GM19467 (cell line): ENCODE results near the gene GATA3.

Experiments
- ATAC-seq: cut with Tn5 transposase; IDR thresholded peaks from one replicate; pipeline ENCODE4 v1.9.1; 2021; ENCODE audit warnings: mild to moderate bottlenecking, moderate library complexity; ENCODE audit not compliant: unreplicated experiment

Gene GATA3

DNA sequence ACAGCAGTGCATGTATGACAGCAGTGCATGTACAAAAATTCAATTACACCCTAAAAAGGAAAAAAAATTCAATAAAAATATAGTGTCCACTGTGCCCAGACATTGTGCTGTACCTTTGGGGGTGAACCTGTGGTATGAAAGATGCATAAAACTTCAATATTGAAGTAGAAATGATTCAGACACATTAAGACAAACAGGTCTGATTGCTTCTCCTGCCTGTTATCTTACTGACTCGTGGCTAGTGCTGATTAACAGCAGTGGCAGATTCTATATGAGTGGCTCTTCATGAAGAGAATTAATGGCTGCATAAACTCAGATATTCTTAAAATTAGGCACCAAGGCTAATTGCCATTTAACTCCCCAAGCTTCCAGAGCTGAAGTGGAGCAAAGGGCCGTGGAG is 37.9 kb downstream of the GATA3 start:
- no peak for ATAC-seq

DNA sequence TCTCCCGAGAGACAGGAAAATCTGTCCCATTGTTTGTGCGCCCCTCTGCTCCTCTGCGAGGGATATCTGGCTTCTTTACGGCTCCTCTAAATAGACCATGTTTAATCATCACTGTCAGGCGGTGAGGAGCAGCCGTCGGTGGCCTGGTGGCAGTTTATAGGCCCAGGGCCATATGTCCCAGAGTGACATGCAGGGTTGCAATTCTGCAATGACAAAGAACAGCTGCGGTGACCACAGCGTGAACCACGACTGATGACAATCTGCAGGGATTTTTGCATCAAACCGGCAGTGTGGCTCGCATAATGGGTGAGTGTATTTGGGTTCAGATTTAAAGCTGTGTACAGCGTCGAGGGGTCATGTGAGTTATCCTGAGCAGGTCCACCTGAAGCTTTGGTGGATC is 41.5 kb downstream of the GATA3 start:
- ATAC-seq = no peak

DNA sequence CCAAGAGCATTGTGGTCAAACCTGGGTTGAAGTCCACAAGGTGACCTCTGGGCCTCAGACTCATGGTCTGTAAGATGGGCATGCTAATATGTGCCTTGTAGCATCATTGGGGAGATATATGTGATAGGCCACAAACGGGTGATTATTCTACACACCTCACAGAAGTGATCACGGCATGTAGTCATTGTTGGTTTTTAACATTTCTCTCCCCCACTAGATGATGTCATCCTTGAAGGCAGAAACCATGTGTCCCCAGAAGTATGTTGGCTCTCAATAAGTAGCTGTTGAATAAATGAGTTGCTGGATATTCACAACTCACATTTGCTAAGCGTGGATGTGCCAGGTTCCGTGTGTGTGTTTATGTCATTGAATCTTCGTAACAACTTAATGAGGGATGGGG is 42.4 kb downstream of the GATA3 start:
- no peak for ATAC-seq

DNA sequence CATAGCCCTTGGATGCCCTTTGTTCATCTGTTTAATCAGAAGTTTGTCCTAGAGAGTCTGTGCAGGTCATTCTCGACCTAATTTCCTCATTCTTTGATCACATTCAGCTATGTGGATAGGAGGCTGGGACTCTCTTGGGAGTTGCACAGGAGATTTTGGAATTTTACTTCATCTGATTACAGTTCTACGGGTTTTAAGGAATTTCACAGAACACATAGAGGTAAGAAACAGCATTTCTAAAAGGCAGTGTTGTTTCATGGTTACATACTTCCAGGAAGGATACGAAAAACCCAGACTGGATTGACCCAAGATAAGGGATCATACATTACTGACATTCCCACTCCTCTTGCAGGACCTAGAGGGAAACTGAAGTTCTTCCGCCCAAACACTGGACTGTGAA is 45.9 kb downstream of the GATA3 start:
- ATAC-seq = no peak

DNA sequence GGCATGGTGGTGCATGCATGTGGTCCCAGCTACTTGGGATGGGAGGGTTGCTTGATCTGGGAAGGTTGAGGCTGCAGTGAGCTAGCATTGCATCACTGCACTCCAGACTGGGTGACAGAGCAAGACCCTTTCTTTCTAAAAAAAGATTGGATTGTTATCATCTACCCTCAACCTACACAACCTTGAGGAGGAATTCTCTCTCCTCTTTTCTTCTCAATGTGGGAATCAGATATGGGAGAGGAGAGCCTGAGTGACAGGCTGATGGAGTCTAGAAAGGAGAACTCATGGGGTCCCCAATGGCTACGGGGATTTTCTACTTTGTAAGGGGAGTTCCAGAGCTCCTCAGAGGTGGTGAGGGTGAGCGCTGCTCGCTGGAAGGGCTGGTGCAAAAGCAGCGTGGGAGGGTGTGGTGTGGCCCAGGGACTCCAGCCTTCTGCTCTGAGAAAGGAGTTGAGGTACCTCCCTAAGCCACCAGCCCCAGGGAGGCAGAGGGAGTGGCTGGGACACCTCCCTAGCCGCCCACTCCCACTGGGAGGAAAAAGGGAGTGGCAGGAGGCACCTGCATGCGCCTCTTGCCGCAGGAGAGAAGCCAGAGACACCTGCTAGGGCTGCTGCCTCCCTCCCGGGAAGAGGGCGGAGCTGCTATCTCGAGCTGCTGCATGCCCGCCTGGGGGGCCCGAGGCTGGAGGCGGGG is 48.4 kb downstream of the GATA3 start:
- ATAC-seq = no peak

DNA sequence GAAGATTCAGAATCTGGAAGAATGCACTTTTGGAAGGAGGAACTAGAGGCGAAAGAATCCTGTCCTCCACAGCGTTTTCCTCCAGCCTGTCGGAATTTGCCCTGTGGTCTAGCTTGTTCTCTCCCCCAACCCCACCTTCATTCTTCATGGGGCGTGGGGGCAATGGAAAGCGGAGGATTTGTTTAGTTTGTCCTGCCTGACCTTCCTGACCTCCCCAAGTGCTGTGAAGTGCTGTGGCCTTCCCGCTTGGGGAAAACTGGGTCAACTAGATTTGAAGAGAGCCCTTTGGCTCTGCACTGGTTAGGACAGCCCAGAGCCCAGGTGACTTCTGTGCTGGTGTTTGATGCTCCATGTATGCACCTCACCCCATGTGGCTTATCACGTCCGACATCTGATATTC is 49.1 kb downstream of the GATA3 start:
- no peak for ATAC-seq

DNA sequence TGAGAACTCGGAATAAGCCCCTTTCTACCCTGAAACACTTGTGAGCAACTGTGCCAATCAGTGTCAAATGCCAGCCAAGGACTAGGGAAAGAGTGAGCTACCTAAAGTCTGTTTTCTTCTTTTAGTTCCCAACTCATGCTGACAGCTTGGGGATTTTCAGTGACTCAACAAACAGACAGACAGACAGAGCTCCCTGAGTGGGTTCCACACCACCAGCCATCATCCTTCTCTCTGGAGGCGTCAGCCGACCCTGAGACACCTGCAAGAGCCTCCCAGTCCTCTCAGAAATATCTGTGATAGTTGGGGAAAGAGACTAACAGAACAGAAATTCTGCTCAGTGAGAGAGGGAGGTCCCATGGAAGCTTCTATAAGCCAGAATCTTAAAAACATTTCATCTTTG is 49.5 kb downstream of the GATA3 start:
- no peak for ATAC-seq

DNA sequence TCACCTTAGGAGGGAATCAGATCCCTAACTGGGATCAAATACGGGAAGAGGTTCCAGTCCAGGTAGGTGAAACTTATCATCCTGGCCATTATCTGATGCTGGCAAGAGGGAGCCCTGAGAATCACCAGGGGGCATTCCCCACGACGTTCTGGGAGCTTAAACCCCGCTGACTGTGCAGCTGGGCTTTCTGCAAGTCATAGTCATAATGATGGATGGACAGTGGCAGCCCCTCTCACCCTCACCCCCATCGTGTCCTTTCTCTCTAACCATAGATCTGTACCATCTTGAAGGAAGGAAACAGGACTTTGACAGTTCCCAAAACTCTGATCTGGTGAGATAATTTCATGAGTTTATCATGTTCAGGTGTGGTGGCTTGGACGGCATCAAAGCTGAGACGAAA is 50.2 kb downstream of the GATA3 start:
- no peak for ATAC-seq

DNA sequence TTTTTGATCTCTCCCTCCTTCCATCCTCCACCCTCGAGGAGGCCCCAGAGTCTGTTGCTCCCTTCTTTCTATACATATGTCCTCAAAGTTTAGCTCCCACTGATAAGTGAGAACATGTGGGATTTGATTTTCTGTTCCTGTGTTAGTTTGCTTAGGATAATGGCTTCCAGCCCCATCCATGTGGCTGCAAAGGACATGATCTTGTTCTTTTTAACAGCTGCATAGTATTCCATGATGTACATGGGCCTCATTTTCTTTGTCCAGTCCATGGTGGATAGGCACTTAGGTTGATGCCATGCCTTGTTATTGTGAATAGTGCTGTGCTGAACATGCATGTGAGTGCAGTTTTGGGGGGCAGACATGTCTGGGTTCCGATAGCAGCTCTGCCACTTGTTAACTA is 51.4 kb downstream of the GATA3 start:
- no peak for ATAC-seq

DNA sequence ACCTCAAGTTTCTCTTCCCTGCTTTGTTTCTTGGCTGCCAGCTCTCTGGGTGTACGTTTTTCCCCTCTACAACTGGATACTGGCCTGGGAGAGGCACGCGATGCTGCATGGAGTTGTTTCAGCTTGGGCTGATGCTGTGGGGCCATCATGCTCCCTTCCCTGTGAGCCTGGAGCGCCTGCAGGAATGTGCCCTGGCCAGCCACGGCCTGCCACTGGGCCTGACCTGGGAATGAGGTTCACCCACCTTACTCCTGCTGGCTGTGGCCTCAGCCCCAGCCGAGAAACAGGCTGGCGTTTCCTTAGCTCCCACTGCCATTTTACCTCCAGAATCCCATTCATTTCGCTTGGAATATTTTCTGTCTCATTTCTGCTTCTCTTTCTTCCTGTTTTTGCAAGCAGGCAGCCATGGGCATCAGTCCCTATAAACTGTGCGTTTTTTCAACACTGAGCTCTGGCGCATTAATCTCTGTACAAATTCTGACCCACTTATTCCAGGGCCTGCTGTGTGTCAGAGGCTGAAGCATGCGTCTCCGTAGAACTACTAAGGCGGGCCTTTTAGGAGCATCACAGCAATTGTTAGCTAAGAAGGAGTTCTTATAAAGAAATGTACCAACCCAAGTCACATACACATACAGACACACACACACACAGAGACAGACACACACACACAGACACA is 57.9 kb downstream of the GATA3 start:
- no peak for ATAC-seq

DNA sequence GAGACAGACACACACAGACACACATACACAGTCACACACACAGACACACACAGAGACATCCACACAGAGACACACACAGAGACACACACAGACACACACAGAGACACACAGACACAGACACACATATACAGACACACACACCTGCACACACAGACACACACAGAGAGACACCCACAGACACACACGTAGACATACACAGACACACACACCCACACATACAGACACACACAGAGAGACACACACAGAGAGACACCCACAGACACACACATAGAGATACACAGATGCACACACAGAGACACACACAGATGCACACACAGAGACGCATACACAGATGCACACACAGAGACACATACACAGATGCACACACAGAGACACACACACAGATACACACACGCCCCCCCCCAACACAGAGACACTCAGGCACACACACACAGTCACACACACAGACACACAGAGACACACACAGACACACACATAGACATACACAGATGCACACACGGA is 58.5 kb downstream of the GATA3 start:
- ATAC-seq = no peak

DNA sequence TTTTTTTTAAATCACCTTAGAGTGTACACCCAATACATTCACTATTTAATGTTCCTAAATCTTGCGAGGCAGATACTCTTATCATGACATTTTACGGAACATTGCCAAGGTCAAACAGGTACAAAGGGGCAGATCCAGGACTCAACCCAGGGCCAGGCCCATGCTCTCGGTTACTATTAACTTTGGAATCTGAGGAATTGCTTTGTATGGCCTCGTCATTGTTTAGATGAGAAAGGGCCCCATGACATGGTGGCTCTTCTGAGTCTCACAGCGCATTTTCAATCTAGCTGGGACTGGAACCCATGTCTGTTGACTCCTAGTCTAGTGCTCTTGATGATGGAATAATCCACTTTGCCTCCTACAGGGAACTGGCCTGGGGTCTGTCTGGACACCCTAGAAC is 59.1 kb downstream of the GATA3 start:
- ATAC-seq = no peak

DNA sequence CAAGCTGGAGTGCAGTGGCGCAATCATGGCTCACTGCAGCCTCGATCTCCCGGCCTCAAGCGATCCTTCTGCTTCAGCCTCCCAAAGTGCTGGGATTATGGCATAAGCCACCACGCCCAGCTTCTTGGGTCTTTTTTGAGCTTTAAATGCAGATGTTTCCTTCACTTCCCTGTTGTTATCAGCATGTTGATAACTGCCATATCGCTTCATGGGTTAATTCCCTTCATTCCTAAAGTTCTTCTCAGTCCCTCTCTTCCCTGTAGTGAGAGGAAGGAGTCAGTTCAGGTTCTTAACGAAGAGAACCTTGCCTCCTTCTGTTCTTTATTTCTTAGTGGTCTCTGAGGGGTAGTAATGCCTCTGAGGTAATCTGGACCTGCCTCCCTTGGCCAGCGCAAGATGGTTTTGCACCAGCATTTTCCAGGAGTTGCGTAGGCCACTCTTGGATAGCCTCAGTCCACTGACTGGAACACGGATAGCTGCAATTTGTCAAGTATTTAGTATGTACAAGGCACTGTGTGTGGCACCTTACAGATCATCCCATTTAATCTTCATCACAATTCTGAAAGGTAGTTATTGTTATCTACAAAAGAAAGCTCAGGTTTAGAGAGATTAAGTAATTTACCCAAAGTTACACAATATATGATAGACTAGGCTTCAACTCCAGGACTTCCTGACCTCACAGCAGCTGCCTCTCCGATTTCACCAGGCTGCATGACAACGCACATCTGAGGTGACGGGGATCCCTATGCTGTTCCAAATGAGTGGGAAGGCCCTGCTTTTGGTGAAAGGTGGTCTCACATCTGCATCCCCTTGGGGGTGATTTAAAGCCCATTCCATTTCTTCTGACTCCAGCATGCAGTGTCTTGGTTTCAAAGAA is 60.5 kb downstream of the GATA3 start:
- no peak for ATAC-seq

DNA sequence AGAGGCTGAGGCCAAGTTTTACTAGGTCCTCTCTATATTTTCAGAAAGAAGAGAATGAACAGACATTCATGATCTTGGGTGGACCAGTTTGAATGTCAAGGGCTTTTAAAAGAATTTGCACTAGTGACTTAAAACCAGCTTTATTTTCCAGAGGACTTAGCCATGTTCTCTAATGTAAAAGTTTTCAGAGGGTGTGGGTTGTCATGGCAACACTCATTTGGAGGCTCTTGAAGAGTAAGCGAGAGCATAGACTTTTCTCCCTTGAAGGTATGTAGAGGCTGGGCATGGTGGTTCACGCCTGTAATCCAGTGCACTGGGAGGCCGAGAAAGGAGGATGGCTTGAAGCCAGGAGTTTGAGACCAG is 61.1 kb downstream of the GATA3 start:
- no peak for ATAC-seq

DNA sequence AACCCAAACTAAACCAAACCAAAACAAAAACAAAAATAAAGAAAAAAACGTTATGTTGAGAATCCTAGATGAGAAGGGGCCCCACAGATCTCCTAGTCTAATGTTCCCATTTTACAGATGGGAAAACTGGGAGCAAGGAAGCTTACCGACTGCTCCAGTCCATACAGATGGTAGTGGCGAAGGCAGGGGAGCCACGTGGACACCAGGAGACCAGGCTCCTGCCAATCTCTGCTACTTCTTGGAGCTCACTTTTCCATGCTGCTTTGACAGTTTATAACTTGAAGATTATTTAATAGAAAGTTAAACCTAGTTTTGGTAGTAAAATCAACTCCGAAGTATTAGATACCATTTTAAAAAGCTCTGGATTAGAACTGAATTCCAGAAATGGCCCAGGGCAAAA is 62.0 kb downstream of the GATA3 start:
- no peak for ATAC-seq

DNA sequence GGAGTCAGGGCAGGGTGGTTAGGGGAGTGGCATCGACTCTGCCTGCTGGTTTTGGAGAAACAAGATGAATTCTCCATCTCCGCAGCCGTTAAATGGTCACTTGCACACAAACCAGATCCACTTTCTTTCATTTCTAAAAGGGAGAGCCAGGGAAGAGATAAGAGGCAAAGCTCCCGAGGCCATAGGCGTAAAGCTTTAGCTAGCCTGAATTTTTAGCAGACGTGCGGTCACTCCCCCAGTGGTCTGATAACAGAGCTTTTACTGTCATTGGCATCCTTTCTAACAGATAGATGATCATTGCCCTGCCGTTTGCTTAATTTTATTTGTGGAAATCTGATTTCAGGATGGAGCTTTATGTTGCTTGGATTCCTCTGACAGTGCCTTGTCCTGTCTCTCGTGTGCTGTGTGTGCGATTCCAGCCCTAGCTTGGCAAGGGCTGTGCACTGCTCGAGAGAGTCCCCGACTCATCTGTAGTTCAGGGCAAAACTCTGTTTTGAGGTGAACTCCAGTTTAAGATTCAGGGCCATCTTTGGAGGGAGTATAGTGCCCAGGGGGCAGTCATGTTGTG is 62.5 kb downstream of the GATA3 start:
- no peak for ATAC-seq

DNA sequence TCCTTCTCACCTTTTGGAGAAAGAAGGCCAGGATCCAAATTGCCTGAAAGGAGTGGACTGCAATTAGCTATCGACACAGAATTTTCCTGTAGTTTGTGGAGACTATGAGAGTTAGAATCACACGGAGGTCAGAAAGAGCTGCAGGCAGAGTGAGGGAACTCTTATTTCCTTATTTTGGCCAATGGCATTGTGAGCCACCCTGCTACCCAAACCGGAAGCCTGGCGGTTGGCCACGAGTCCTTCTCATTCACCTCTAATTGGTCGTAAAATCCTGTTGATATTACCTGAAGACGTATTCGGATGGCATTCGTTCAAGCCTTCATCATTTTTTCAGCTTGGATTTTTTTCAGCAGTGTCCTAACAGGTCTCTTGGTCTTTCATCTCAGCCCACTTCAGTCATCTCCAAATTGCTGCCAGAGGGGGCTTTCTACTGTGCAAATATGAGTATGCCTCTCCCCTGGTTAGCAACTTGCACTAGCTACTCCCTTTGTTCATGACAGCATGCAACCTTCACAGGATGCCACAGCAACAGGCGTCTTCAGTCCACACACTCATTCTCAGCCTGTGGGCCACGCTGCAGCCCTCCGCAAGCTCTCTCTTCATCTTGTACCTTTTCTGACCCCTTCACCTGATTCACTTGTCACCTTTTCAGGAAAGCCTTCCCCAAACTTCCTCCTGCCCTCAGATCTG is 66.9 kb downstream of the GATA3 start:
- ATAC-seq = no peak

DNA sequence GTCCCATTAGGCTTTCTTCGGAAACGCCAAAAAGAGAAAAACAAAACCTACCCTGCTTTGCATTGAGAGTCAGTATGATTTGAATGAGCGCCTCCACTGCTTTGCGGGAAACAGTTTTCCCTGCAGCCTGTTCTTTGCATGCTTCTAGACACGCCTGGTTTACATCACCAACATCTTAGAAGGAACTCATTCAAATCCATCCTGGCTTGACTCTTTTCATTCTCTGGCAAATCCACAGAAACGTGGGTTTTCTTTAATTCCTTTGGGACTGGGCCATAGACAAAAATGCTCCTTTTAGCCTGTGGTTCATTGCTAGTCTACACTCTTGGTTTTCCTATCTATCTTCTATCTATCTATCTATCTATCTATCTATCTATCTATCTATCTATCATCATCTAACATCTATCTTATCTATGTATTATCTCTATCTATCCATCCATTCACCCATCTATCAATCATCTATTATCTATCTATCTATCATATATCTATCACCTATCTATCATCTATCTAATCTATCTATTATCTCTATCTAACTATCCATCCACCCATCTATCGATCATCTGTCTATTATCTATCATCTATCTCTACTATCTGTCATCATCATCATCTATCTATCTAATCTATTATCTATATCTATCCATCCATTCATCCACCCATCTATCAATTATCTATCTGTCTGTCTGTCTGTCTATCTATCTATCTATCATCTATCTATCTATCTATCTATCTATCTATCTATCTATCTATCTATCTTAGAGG is 68.3 kb downstream of the GATA3 start:
- ATAC-seq = no peak

DNA sequence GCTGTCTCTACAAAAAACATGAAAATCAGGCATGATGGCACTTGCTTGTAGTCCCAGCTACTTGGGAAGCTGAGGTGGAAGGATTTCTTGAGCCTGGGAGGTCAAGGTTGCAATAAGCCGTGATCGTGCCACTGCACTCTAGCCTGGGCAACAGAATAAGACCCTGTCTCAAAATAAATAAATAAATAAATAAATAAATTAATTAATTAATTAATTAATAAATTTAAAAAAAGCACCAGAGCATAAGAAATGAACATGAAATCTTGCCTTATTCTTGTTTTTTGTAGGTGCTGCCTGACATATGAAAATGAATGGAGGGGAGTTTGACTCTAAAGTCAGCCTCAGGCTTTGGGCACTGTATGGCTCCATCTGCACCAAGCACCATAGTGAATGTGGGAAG is 69.9 kb downstream of the GATA3 start:
- ATAC-seq = no peak
